HG02938 (cell line): ENCODE measurements around the gene RAB10.
"Not testable (repeated sequence)": the region's sequence is repeated elsewhere in the genome, so short reads cannot be mapped to it uniquely, and the experiment has no call there.

Experiments used
- ATAC-seq: cut with Tn5 transposase; IDR thresholded peaks from one replicate; pipeline ENCODE4 v1.9.1; 2021; ENCODE audit warnings: mild to moderate bottlenecking, moderate library complexity; ENCODE audit not compliant: unreplicated experiment

The RAB10 gene

GRCh38 chr2:26144953-26145680 is 111.2 kb downstream of the RAB10 start:
- ATAC-seq = no peak

- ATAC-seq = no peak
Observed at GRCh38 chr2:26148501-26148900, 114.6 kb downstream of the RAB10 start.

- ATAC-seq = no peak
Observed at GRCh38 chr2:26150243-26150642, 116.4 kb downstream of the RAB10 start.

- no peak for ATAC-seq
Observed at GRCh38 chr2:26157580-26157979, 123.7 kb downstream of the RAB10 start.

- ATAC-seq = no peak
Observed at GRCh38 chr2:26161926-26162325, 128.0 kb downstream of the RAB10 start.

- no peak for ATAC-seq
Observed at GRCh38 chr2:26162963-26163362, 129.1 kb downstream of the RAB10 start.

GRCh38 chr2:26164231-26164630 is 130.3 kb downstream of the RAB10 start:
- no peak for ATAC-seq

- ATAC-seq = no peak
Observed at GRCh38 chr2:26164641-26165211, 130.8 kb downstream of the RAB10 start.

GRCh38 chr2:26165403-26165802 is 131.5 kb downstream of the RAB10 start:
- ATAC-seq = no peak

- not testable (repeated sequence) for ATAC-seq
Observed at GRCh38 chr2:26166541-26166940, 132.7 kb downstream of the RAB10 start.

GRCh38 chr2:26168785-26169184 is 134.9 kb downstream of the RAB10 start:
- no peak for ATAC-seq

GRCh38 chr2:26169226-26169625 is 135.3 kb downstream of the RAB10 start:
- ATAC-seq = no peak

- ATAC-seq = no peak
Observed at GRCh38 chr2:26169681-26170414, 136.0 kb downstream of the RAB10 start.

- no peak for ATAC-seq
Observed at GRCh38 chr2:26170795-26171194, 136.9 kb downstream of the RAB10 start.

GRCh38 chr2:26172189-26172870 is 138.4 kb downstream of the RAB10 start:
- ATAC-seq = no peak

GRCh38 chr2:26172871-26173775 is 139.2 kb downstream of the RAB10 start, which contains the start of gene GAREM2:
Gene GAREM2, plus strand, starts transcription at chr2:26173088. Its CDS starts 133 bp downstream, at chr2:26173221.
- ATAC-seq = no peak

GRCh38 chr2:26173776-26174482 is 140.0 kb downstream of the RAB10 start:
- ATAC-seq = no peak

- no peak for ATAC-seq
Observed at GRCh38 chr2:26174691-26175465, 141.0 kb downstream of the RAB10 start.
